ENCODE results near the gene SAE1. TPM values are rescaled to one million over a fixed set of nuclear protein-coding genes. Genes with fewer than 3 reads are reported as not detected.

The SAE1 gene
- total RNA-seq, 1 experiment from 2014 or later, result 314 TPM

DNA sequence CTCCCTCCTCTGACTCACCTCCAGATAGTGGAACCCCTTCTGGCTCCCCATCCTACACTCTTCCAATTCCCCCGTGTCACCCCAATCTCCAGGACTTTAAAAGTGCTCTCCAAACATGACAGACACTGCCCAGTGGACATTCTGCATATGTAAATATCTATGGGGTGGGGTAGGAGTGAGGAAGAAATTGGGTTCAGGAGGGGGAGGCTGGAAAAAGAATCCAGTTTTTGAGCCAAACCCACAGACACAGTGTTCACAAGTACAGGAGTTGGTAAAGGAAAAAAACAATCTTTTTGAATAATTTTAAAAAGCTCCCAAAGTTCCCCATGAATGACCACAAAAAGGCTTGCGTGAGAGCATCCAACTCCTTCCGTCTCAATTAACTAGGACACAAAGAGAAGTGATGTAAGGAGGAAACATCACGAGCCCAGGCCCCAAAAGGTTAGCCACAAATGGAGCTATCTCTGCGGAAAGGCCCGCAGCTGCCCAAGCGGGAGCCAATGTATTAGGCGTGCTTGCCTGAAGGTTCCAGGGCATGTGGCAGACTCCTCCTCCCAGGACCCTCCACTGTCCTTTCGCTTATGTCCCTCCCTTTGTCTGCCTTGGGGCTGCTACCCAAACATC, 35.0 kb upstream of the SAE1 start:
- Histone ChIP-seq H3K4me3 (ENCODE audit: low read depth, low read length, poor library complexity, severe bottlenecking) (no peak overlapping the region), H3K9me3 (ENCODE audit: low read depth, low read length, poor library complexity, severe bottlenecking) (no peaks in the 10 kb centered on the region), H3K27ac (ENCODE audit: low read depth, low read length, poor library complexity, severe bottlenecking) (peak overlapping the region; percentile 40), H3K27me3 (replicated peaks; ENCODE audit: insufficient read depth, low read depth, low read length, poor library complexity) (no peaks in the 10 kb centered on the region), H3K4me1 (ENCODE audit: insufficient read depth, low read length, poor library complexity, severe bottlenecking) (peaks cover 17% of the 10 kb centered on the region), H3K36me3 (ENCODE audit: insufficient read depth, low read length, poor library complexity, severe bottlenecking) (peaks cover 31% of the 10 kb centered on the region)
- ChIA-PET CTCF (no interaction called here), POLR2A (ENCODE audit: low non-redundant PET) (no interaction called here)
- no peak for DNase-seq (ENCODE audit: low spot score)
- no TSS peak for BruUV-seq (replicated peaks)
- TF ChIP-seq, protein P1, sequence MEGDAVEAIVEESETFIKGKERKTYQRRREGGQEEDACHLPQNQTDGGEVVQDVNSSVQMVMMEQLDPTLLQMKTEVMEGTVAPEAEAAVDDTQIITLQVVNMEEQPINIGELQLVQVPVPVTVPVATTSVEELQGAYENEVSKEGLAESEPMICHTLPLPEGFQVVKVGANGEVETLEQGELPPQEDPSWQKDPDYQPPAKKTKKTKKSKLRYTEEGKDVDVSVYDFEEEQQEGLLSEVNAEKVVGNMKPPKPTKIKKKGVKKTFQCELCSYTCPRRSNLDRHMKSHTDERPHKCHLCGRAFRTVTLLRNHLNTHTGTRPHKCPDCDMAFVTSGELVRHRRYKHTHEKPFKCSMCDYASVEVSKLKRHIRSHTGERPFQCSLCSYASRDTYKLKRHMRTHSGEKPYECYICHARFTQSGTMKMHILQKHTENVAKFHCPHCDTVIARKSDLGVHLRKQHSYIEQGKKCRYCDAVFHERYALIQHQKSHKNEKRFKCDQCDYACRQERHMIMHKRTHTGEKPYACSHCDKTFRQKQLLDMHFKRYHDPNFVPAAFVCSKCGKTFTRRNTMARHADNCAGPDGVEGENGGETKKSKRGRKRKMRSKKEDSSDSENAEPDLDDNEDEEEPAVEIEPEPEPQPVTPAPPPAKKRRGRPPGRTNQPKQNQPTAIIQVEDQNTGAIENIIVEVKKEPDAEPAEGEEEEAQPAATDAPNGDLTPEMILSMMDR (conservative IDR thresholded peaks at IDR 0.05; ENCODE audit: low read depth, low read length), result no peak
- no peak for TF ChIP-seq EZH2 (IDR thresholded peaks at IDR 0.05; ENCODE audit: borderline replicate concordance, low read depth, low read length, poor library complexity, severe bottlenecking)
- intact Hi-C loops (cut with micrococcal nuclease; ENCODE audit: unreplicated experiment), result no loop called here

DNA sequence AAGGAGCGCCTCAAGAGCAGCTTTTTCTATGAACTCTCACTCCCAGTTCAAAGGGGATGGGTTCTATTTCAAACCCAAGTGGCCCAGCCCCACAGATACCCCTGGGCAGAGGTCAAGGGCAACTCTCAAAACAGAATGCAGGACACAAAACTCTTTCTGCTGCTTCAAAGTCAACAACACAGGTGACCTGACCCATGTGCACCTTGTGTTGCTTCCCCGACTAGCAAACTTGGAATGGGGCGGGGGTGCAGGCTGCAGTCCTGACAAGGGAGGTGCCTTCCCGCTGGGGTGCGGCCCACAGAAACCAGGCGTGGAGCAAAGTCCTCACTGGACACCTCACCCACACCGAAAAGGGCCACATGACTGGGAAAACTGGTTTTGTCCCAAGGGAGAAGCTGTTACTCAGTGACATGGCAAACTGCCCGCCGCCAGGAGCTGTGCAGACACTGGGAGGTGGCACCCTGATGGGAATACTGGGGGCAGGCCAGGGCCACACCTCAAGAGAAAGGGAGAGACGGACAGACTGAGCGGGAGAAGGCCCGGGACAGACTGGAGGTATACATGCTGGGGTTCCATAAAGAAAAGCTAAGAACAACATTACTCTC, 34.4 kb upstream of the SAE1 start:
- H3K36me3 ChIP-seq (ENCODE audit: insufficient read depth, low read length, poor library complexity, severe bottlenecking), result peaks cover 30% of the 10 kb centered on the region
- no peak for DNase-seq (ENCODE audit: low spot score)
- no peaks in the 10 kb centered on the region for H3K9me3 ChIP-seq (ENCODE audit: low read depth, low read length, poor library complexity, severe bottlenecking)
- ChIA-PET CTCF (no interaction called here), POLR2A (ENCODE audit: low non-redundant PET) (no interaction called here)
- intact Hi-C loops (cut with micrococcal nuclease; ENCODE audit: unreplicated experiment), result no loop called here
- no TSS peak for BruUV-seq (replicated peaks)
- no peak overlapping the region for H3K4me3 ChIP-seq (ENCODE audit: low read depth, low read length, poor library complexity, severe bottlenecking)
- H3K4me1 ChIP-seq (ENCODE audit: insufficient read depth, low read length, poor library complexity, severe bottlenecking), result peaks cover 17% of the 10 kb centered on the region
- H3K27me3 ChIP-seq (replicated peaks; ENCODE audit: insufficient read depth, low read depth, low read length, poor library complexity), result no peaks in the 10 kb centered on the region
- H3K27ac ChIP-seq (ENCODE audit: low read depth, low read length, poor library complexity, severe bottlenecking), result peak overlapping the region; percentile 37
- TF ChIP-seq, protein P1 (conservative IDR thresholded peaks at IDR 0.05; ENCODE audit: low read depth, low read length), result no peak
- TF ChIP-seq EZH2 (IDR thresholded peaks at IDR 0.05; ENCODE audit: borderline replicate concordance, low read depth, low read length, poor library complexity, severe bottlenecking), result no peak

DNA sequence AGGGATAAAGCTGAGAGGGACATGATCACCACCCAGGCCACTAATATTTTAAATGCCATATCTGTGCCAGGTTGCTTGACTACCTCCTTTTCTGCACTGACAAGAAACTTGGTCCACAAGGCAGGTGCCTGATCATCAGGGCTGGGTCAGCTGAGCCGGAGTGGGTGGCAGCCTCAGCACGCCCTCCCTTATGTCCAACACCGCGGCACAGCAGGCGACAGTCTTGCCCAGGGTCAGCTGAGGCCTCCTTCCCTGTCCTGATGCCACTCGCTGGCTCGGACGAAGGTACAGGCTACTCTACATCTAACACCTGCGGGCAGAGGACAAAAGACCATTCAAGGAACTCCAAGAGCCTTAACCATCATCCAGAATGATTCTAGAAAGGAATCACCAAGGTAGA, 33.9 kb upstream of the SAE1 start:
- TF ChIP-seq, protein P1 (conservative IDR thresholded peaks at IDR 0.05; ENCODE audit: low read depth, low read length), result no peak
- TF ChIP-seq EZH2 (IDR thresholded peaks at IDR 0.05; ENCODE audit: borderline replicate concordance, low read depth, low read length, poor library complexity, severe bottlenecking), result no peak
- Histone ChIP-seq H3K9me3 (ENCODE audit: low read depth, low read length, poor library complexity, severe bottlenecking) (no peaks in the 10 kb centered on the region), H3K27ac (ENCODE audit: low read depth, low read length, poor library complexity, severe bottlenecking) (no peak overlapping the region), H3K4me1 (ENCODE audit: insufficient read depth, low read length, poor library complexity, severe bottlenecking) (peaks cover 17% of the 10 kb centered on the region), H3K4me3 (ENCODE audit: low read depth, low read length, poor library complexity, severe bottlenecking) (no peak overlapping the region), H3K36me3 (ENCODE audit: insufficient read depth, low read length, poor library complexity, severe bottlenecking) (peaks cover 28% of the 10 kb centered on the region), H3K27me3 (replicated peaks; ENCODE audit: insufficient read depth, low read depth, low read length, poor library complexity) (no peaks in the 10 kb centered on the region)
- ChIA-PET CTCF (no interaction called here), POLR2A (ENCODE audit: low non-redundant PET) (interaction anchor here (0.6 kb wide), 1 partner anchor 17 kb away, joined by 3 read pairs; the partner anchor contains the start of gene ZC3H4)
- intact Hi-C loops (cut with micrococcal nuclease; ENCODE audit: unreplicated experiment), result no loop called here
- no TSS peak for BruUV-seq (replicated peaks)
- DNase-seq (ENCODE audit: low spot score), result no peak
